ENCODE measurements around the gene RPS14. TPM values are rescaled to one million over a fixed set of nuclear protein-coding genes. Genes with fewer than 3 reads are reported as not detected.

RPS14 gene
- polyA plus RNA-seq, 1 donor from 2014 or later: 3,490 TPM

- Histone ChIP-seq H4K20me1 (ENCODE audit: insufficient read depth) (no peaks in the 10 kb centered on the region), H3K27me3 (ENCODE audit: insufficient read depth, low read depth, low read length) (no peaks in the 10 kb centered on the region), H3K9ac (ENCODE audit: low read length) (no peak overlapping the region), H2AFZ (ENCODE audit: low read depth, low read length) (no peak overlapping the region), H3K79me2 (replicated peaks; ENCODE audit: insufficient read depth, low read length) (peaks cover 55% of the 10 kb centered on the region), H3K9me3 (ENCODE audit: low read length) (no peaks in the 10 kb centered on the region), H3K4me3 (ENCODE audit: low read length) (no peak overlapping the region), H3K36me3 (ENCODE audit: insufficient read depth, low read length) (no peaks in the 10 kb centered on the region), H3K27ac (ENCODE audit: low read length) (no peak overlapping the region), H3K4me2 (ENCODE audit: low read length) (no peak overlapping the region), H3K9me2 (ENCODE audit: insufficient read depth, low read length) (no peaks in the 10 kb centered on the region), H3F3A (ENCODE audit: insufficient read depth, low read length, poor library complexity, severe bottlenecking) (no peaks in the 10 kb centered on the region)
- TF ChIP-seq EZH2 (IDR thresholded peaks at IDR 0.05; ENCODE audit: borderline replicate concordance, insufficient read depth, low read length, poor library complexity, severe bottlenecking) (no peak), SMC3 (conservative IDR thresholded peaks at IDR 0.05; ENCODE audit: poor library complexity) (no peak)
- TF ChIP-seq, protein P1, sequence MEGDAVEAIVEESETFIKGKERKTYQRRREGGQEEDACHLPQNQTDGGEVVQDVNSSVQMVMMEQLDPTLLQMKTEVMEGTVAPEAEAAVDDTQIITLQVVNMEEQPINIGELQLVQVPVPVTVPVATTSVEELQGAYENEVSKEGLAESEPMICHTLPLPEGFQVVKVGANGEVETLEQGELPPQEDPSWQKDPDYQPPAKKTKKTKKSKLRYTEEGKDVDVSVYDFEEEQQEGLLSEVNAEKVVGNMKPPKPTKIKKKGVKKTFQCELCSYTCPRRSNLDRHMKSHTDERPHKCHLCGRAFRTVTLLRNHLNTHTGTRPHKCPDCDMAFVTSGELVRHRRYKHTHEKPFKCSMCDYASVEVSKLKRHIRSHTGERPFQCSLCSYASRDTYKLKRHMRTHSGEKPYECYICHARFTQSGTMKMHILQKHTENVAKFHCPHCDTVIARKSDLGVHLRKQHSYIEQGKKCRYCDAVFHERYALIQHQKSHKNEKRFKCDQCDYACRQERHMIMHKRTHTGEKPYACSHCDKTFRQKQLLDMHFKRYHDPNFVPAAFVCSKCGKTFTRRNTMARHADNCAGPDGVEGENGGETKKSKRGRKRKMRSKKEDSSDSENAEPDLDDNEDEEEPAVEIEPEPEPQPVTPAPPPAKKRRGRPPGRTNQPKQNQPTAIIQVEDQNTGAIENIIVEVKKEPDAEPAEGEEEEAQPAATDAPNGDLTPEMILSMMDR (IDR thresholded peaks at IDR 0.05; ENCODE audit: poor library complexity, severe bottlenecking): no peak
Measured at GRCh38 chr5:150490754-150491153, 41.2 kb upstream of the RPS14 start.

GRCh38 chr5:150490296-150490669, 40.7 kb upstream of the RPS14 start:
- H4K20me1 ChIP-seq (ENCODE audit: insufficient read depth): no peaks in the 10 kb centered on the region
- H3K9me3 ChIP-seq (ENCODE audit: low read length): no peaks in the 10 kb centered on the region
- H3K9ac ChIP-seq (ENCODE audit: low read length): no peak overlapping the region
- TF ChIP-seq SMC3 (conservative IDR thresholded peaks at IDR 0.05; ENCODE audit: poor library complexity): no peak
- no peak for TF ChIP-seq EP300 (conservative IDR thresholded peaks at IDR 0.05; ENCODE audit: poor library complexity, severe bottlenecking)
- no peaks in the 10 kb centered on the region for H3K27me3 ChIP-seq (ENCODE audit: insufficient read depth, low read depth, low read length)
- no peak overlapping the region for H3K27ac ChIP-seq (ENCODE audit: low read length)
- H3F3A ChIP-seq (ENCODE audit: insufficient read depth, low read length, poor library complexity, severe bottlenecking): no peaks in the 10 kb centered on the region
- no peak overlapping the region for H2AFZ ChIP-seq (ENCODE audit: low read depth, low read length)
- H3K36me3 ChIP-seq (ENCODE audit: insufficient read depth, low read length): no peaks in the 10 kb centered on the region
- peaks cover 53% of the 10 kb centered on the region for H3K79me2 ChIP-seq (replicated peaks; ENCODE audit: insufficient read depth, low read length)
- H3K9me2 ChIP-seq (ENCODE audit: insufficient read depth, low read length): no peaks in the 10 kb centered on the region
- H3K4me3 ChIP-seq (ENCODE audit: low read length): no peak overlapping the region
- H3K4me2 ChIP-seq (ENCODE audit: low read length): no peak overlapping the region

- no peak overlapping the region for H3K4me2 ChIP-seq (ENCODE audit: low read length)
- no peaks in the 10 kb centered on the region for H3K36me3 ChIP-seq (ENCODE audit: insufficient read depth, low read length)
- no peaks in the 10 kb centered on the region for H3K27me3 ChIP-seq (ENCODE audit: insufficient read depth, low read depth, low read length)
- H3F3A ChIP-seq (ENCODE audit: insufficient read depth, low read length, poor library complexity, severe bottlenecking): no peaks in the 10 kb centered on the region
- H3K4me3 ChIP-seq (ENCODE audit: low read length): no peak overlapping the region
- no peaks in the 10 kb centered on the region for H4K20me1 ChIP-seq (ENCODE audit: insufficient read depth)
- H3K27ac ChIP-seq (ENCODE audit: low read length): no peak overlapping the region
- no peak overlapping the region for H2AFZ ChIP-seq (ENCODE audit: low read depth, low read length)
- TF ChIP-seq, protein P2, sequence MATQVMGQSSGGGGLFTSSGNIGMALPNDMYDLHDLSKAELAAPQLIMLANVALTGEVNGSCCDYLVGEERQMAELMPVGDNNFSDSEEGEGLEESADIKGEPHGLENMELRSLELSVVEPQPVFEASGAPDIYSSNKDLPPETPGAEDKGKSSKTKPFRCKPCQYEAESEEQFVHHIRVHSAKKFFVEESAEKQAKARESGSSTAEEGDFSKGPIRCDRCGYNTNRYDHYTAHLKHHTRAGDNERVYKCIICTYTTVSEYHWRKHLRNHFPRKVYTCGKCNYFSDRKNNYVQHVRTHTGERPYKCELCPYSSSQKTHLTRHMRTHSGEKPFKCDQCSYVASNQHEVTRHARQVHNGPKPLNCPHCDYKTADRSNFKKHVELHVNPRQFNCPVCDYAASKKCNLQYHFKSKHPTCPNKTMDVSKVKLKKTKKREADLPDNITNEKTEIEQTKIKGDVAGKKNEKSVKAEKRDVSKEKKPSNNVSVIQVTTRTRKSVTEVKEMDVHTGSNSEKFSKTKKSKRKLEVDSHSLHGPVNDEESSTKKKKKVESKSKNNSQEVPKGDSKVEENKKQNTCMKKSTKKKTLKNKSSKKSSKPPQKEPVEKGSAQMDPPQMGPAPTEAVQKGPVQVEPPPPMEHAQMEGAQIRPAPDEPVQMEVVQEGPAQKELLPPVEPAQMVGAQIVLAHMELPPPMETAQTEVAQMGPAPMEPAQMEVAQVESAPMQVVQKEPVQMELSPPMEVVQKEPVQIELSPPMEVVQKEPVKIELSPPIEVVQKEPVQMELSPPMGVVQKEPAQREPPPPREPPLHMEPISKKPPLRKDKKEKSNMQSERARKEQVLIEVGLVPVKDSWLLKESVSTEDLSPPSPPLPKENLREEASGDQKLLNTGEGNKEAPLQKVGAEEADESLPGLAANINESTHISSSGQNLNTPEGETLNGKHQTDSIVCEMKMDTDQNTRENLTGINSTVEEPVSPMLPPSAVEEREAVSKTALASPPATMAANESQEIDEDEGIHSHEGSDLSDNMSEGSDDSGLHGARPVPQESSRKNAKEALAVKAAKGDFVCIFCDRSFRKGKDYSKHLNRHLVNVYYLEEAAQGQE (IDR thresholded peaks at IDR 0.05; ENCODE audit: borderline replicate concordance): no peak
- TF ChIP-seq TAF1 (IDR thresholded peaks at IDR 0.05; ENCODE audit: low read depth): no peak
- no peak for TF ChIP-seq SMC3 (conservative IDR thresholded peaks at IDR 0.05; ENCODE audit: poor library complexity)
- no peak for TF ChIP-seq POLR2AphosphoS5 (IDR thresholded peaks at IDR 0.05)
- TF ChIP-seq EP300 (conservative IDR thresholded peaks at IDR 0.05; ENCODE audit: poor library complexity, severe bottlenecking): no peak
- no peak for TF ChIP-seq EZH2 (IDR thresholded peaks at IDR 0.05; ENCODE audit: borderline replicate concordance, insufficient read depth, low read length, poor library complexity, severe bottlenecking)
- no peak for TF ChIP-seq MXI1 (conservative IDR thresholded peaks at IDR 0.05; ENCODE audit: poor library complexity, severe bottlenecking)
- TF ChIP-seq, protein P1 (IDR thresholded peaks at IDR 0.05; ENCODE audit: poor library complexity, severe bottlenecking): no peak
- no peak for TF ChIP-seq RAD21 (conservative IDR thresholded peaks at IDR 0.05)
- H3K9ac ChIP-seq (ENCODE audit: low read length): no peak overlapping the region
- H3K79me2 ChIP-seq (replicated peaks; ENCODE audit: insufficient read depth, low read length): peaks cover 59% of the 10 kb centered on the region
- H3K9me3 ChIP-seq (ENCODE audit: low read length): no peaks in the 10 kb centered on the region
- H3K9me2 ChIP-seq (ENCODE audit: insufficient read depth, low read length): no peaks in the 10 kb centered on the region
Measured at GRCh38 chr5:150489360-150490295, 40.1 kb upstream of the RPS14 start.

Data from neural cell (in vitro differentiated cells).